ENCODE results near the gene CNTN4. TPM values are rescaled to one million over a fixed set of nuclear protein-coding genes. Genes with fewer than 3 reads are reported as not detected.

Gene CNTN4
- total and polyA plus RNA-seq, 8 donors = 2.5 to 10.8 (median 5.1) TPM

GRCh38 chr3:3038201-3038991 is 939.7 kb downstream of the CNTN4 start:
- TF ChIP-seq, protein P1, sequence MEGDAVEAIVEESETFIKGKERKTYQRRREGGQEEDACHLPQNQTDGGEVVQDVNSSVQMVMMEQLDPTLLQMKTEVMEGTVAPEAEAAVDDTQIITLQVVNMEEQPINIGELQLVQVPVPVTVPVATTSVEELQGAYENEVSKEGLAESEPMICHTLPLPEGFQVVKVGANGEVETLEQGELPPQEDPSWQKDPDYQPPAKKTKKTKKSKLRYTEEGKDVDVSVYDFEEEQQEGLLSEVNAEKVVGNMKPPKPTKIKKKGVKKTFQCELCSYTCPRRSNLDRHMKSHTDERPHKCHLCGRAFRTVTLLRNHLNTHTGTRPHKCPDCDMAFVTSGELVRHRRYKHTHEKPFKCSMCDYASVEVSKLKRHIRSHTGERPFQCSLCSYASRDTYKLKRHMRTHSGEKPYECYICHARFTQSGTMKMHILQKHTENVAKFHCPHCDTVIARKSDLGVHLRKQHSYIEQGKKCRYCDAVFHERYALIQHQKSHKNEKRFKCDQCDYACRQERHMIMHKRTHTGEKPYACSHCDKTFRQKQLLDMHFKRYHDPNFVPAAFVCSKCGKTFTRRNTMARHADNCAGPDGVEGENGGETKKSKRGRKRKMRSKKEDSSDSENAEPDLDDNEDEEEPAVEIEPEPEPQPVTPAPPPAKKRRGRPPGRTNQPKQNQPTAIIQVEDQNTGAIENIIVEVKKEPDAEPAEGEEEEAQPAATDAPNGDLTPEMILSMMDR (IDR thresholded peaks at IDR 0.05) = no peak
- H3K9me3 ChIP-seq = no peaks in the 10 kb centered on the region
- 60 to 69% methylated on average over 25 of the region's 25 CpGs for WGBS, 2 donors
- no peak overlapping the region for H3K27ac ChIP-seq
- H3K4me1 ChIP-seq = no peaks in the 10 kb centered on the region
- no peak overlapping the region for H3K4me3 ChIP-seq
- peak in 1 of 4 donors; percentile 43 for ATAC-seq
- no peaks in the 10 kb centered on the region for H3K27me3 ChIP-seq
- DNase-seq = no peak
- H3K36me3 ChIP-seq = no peaks in the 10 kb centered on the region
- FAIRE-seq = no peak
- intact Hi-C loops (cut with DNase I) = no loop called here

GRCh38 chr3:3053974-3054373 is 955.3 kb downstream of the CNTN4 start:
- H3K4me1 ChIP-seq = no peaks in the 10 kb centered on the region
- DNase-seq = no peak
- H3K36me3 ChIP-seq = no peaks in the 10 kb centered on the region
- 26 to 41% methylated on average over 4 of the region's 4 CpGs for WGBS, 2 donors
- no peaks in the 10 kb centered on the region for H3K9me3 ChIP-seq
- intact Hi-C loops (cut with DNase I) = no loop called here
- FAIRE-seq = no peak
- H3K27me3 ChIP-seq = no peaks in the 10 kb centered on the region
- no peak overlapping the region for H3K27ac ChIP-seq
- H3K4me3 ChIP-seq = no peak overlapping the region
- no peak for ATAC-seq
- TF ChIP-seq, protein P1 (IDR thresholded peaks at IDR 0.05) = no peak

- 48 to 52% methylated on average over 1 of the region's 1 CpG for WGBS, 2 donors
- Histone ChIP-seq H3K27me3 (no peaks in the 10 kb centered on the region), H3K4me3 (no peak overlapping the region), H3K27ac (no peak overlapping the region), H3K36me3 (no peaks in the 10 kb centered on the region), H3K4me1 (no peaks in the 10 kb centered on the region), H3K9me3 (no peaks in the 10 kb centered on the region)
- intact Hi-C loops (cut with DNase I) = no loop called here
- ATAC-seq (no peak), DNase-seq (no peak), FAIRE-seq (no peak)
- TF ChIP-seq, protein P1 (IDR thresholded peaks at IDR 0.05) = no peak
Measured at GRCh38 chr3:3059645-3060044, 961.0 kb downstream of the CNTN4 start.

- intact Hi-C loops (cut with DNase I) = no loop called here
Measured at GRCh38 chr3:3064297-3064696, 965.6 kb downstream of the CNTN4 start.

More at GRCh38 chr3:3064297-3064696, 965.6 kb downstream of the CNTN4 start:
- Histone ChIP-seq H3K36me3 (no peaks in the 10 kb centered on the region), H3K4me1 (no peaks in the 10 kb centered on the region), H3K4me3 (no peak overlapping the region), H3K27me3 (no peaks in the 10 kb centered on the region), H3K9me3 (no peaks in the 10 kb centered on the region), H3K27ac (no peak overlapping the region)
- ATAC-seq (no peak), DNase-seq (no peak), FAIRE-seq (no peak)
- TF ChIP-seq, protein P1 (IDR thresholded peaks at IDR 0.05) = no peak
- 50 to 60% methylated on average over 4 of the region's 4 CpGs for WGBS, 2 donors
